HepG2 (cell line): Measurements from ENCODE around the gene RERE. TPM values are rescaled to one million over a fixed set of nuclear protein-coding genes. Genes with fewer than 3 reads are reported as not detected.

ENCODE experiments used
- ATAC-seq: fragments of 200-7000 bp; cut with Tn5 transposase; 3 replicates; pipeline ENCODE4 v1.9.1; 2020; ENCODE audit warnings: mild to moderate bottlenecking, moderate library complexity
- BruUV-seq: library from RNA; stranded (reverse); fragments of 400-500 nt; replicated peaks from 2 replicates; lab custom pipeline; 2021; lab: Mats Ljungman, UMichigan
- CTCF ChIA-PET: fragments of 300-600 bp; formaldehyde crosslinking; extraction: SDS; loops from one replicate; lab custom pipeline; 2021; ENCODE audit warnings: low total read pairs, inconsistent platforms, low intra/inter-chr PET ratio; lab: Yijun Ruan, JAX
- POLR2A ChIA-PET: fragments of 350-600 bp; sonication (Branson Sonifier 250); formaldehyde crosslinking; loops from one replicate; lab custom pipeline; 2020; ENCODE audit warnings: antibody characterized with exemption, inconsistent platforms; lab: Yijun Ruan, JAX
- DNase-seq: peaks from one replicate; pipeline ENCODE4 v3.0.0-alpha.2; 2015; ENCODE audit warnings: low spot score
- FAIRE-seq: peaks from 3 replicates; lab custom pipeline; 2011; peaks lifted over from hg19 to GRCh38; lab: Jason Lieb, UNC
- H2AFZ ChIP-seq: one replicate; pipeline ENCODE4 v1.6.1; 2011; ENCODE audit warnings: low read length, inconsistent platforms
- H3K27ac ChIP-seq: fragments of 300-600 bp; 3 replicates; pipeline ENCODE4 v1.8.0; 2011; ENCODE audit warnings: mixed run types, mild to moderate bottlenecking, mixed read lengths, low read length, inconsistent platforms; ENCODE audit not compliant: insufficient read depth; ENCODE audit errors: extremely low read length
- H3K27me3 ChIP-seq, 2 experiments: fragments of 200-600 bp in 1 of 2; 2 replicates in 1 of 2; 3 replicates in 1 of 2; pipeline versions ENCODE4 v1.6.0 to v1.8.0; 2011; ENCODE audit warnings: low read length in 2 of 2, mild to moderate bottlenecking in 2 of 2, moderate library complexity in 2 of 2, inconsistent platforms in 1 of 2; ENCODE audit not compliant: insufficient read depth in 2 of 2, control insufficient read depth in 1 of 2
- H3K36me3 ChIP-seq, 2 experiments: fragments of 200-600 bp in 1 of 2; replicated peaks in 1 of 2; 2 replicates in 1 of 2; 3 replicates in 1 of 2; pipeline versions ENCODE4 v1.5.1 to v1.8.0; 2011; ENCODE audit warnings: low read length in 2 of 2, inconsistent platforms in 1 of 2; ENCODE audit not compliant: insufficient read depth in 2 of 2, control insufficient read depth in 1 of 2
- H3K4me1 ChIP-seq: 2 replicates; pipeline ENCODE4 v1.5.1; 2012; ENCODE audit warnings: low read length, inconsistent platforms; ENCODE audit not compliant: insufficient read depth
- H3K4me2 ChIP-seq: 2 replicates; pipeline ENCODE4 v1.6.0; 2011; ENCODE audit warnings: low read depth, low read length, inconsistent platforms
- H3K4me3 ChIP-seq, 3 experiments: fragments of 200-600 bp in 1 of 3; sonication (generic), shearing (Covaris generic) in 1 of 3; replicated peaks in 1 of 3; 2 replicates each; pipeline ENCODE4 v1.5.1; 2011 to 2016; ENCODE audit warnings: low read length in 3 of 3, inconsistent platforms in 2 of 3, low read depth in 2 of 3, mild to moderate bottlenecking in 2 of 3, control low read depth in 1 of 3, mixed read lengths in 1 of 3; ENCODE audit not compliant: insufficient read depth in 1 of 3
- H3K79me2 ChIP-seq: one replicate; pipeline ENCODE4 v1.6.1; 2011; ENCODE audit warnings: low read length, inconsistent platforms; ENCODE audit not compliant: insufficient read depth
- H3K9ac ChIP-seq: 2 replicates; pipeline ENCODE4 v1.6.0; 2011; ENCODE audit warnings: mild to moderate bottlenecking, low read depth, low read length, inconsistent platforms; ENCODE audit not compliant: insufficient read depth
- H3K9me3 ChIP-seq: 2 replicates; pipeline ENCODE4 v1.5.1; 2012; ENCODE audit warnings: mild to moderate bottlenecking, low read length
- H4K20me1 ChIP-seq: 2 replicates; pipeline ENCODE4 v1.6.0; 2011; ENCODE audit warnings: inconsistent platforms, mild to moderate bottlenecking, low read length, moderate library complexity; ENCODE audit not compliant: insufficient read depth
- CEBPB ChIP-seq: IDR thresholded peaks from 2 replicates; pipeline ENCODE4 v1.6.1; 2011; ENCODE audit warnings: low read depth, low read length, improper control_type of control experiment, borderline replicate concordance
- CEBPG ChIP-seq: IDR thresholded peaks from 2 replicates; pipeline ENCODE4 v1.6.1; 2016
- ESRRA ChIP-seq: sonication (generic); formaldehyde crosslinking; IDR thresholded peaks from 2 replicates; pipeline ENCODE4 v1.5.1; 2020; ENCODE audit warnings: mild to moderate bottlenecking, low read depth, missing genetic modification reagents
- HMGA1 ChIP-seq: sonication (generic); formaldehyde crosslinking; conservative IDR thresholded peaks from 2 replicates; pipeline ENCODE4 v1.4.0; 2020; ENCODE audit warnings: missing genetic modification reagents
- JARID2 ChIP-seq: sonication (generic); formaldehyde crosslinking; IDR thresholded peaks from 2 replicates; pipeline ENCODE4 v1.8.1; 2023; ENCODE audit warnings: missing genetic modification reagents, inconsistent platforms; ENCODE audit not compliant: insufficient replicate concordance
- NCOA2 ChIP-seq: sonication (generic); formaldehyde crosslinking; IDR thresholded peaks from 2 replicates; pipeline ENCODE4 v1.8.0; 2022; ENCODE audit warnings: inconsistent platforms
- PRDM10 ChIP-seq: sonication (generic); formaldehyde crosslinking; IDR thresholded peaks from 2 replicates; pipeline ENCODE4 v1.4.0; 2020; ENCODE audit warnings: low read depth, missing genetic modification reagents
- REXO4 ChIP-seq: sonication (generic); formaldehyde crosslinking; IDR thresholded peaks from 2 replicates; pipeline ENCODE4 v1.8.0; 2022; ENCODE audit warnings: missing genetic modification reagents, mild to moderate bottlenecking, borderline replicate concordance
- SNAPC5 ChIP-seq: sonication (generic); formaldehyde crosslinking; IDR thresholded peaks from 2 replicates; pipeline ENCODE4 v1.8.1; 2023; ENCODE audit warnings: mild to moderate bottlenecking, missing genetic modification reagents, borderline replicate concordance
- TRIM22 ChIP-seq: fragments of 450-650 bp; IDR thresholded peaks from 2 replicates; pipeline ENCODE4 v1.6.1; 2017
- ZNF17 ChIP-seq: sonication (generic); formaldehyde crosslinking; IDR thresholded peaks from 2 replicates; pipeline ENCODE4 v1.5.0; 2020; ENCODE audit warnings: mild to moderate bottlenecking, missing genetic modification reagents
- ZNF337 ChIP-seq: sonication (generic); formaldehyde crosslinking; IDR thresholded peaks from 2 replicates; pipeline ENCODE4 v1.5.1; 2020; ENCODE audit warnings: missing genetic modification reagents, low read depth, mild to moderate bottlenecking, borderline replicate concordance
- ZNF414 ChIP-seq: sonication (generic); formaldehyde crosslinking; IDR thresholded peaks from 2 replicates; pipeline ENCODE4 v1.5.0; 2020; ENCODE audit warnings: missing genetic modification reagents
- WGBS: methylation state at CpG from one replicate; pipeline ENCODE4 v1.1.6; 2017; ENCODE audit warnings: low lambda C conversion rate; 5-methylcytosine and 5-hydroxymethylcytosine counted together
- in situ Hi-C: cut with HindIII; loops from 2 replicates; pipeline ENCODE4 v1.10.0; 2017; ENCODE audit warnings: low pct_unique_long_range_greater_than_20kb; ENCODE audit not compliant: extremely low pct_ligation_motif_present
- intact Hi-C: fragments of 100-400 bp; cut with micrococcal nuclease; formaldehyde crosslinking; loops from one replicate; pipeline ENCODE4 v1.10.0; 2022; ENCODE audit not compliant: unreplicated experiment
- polyA plus RNA-seq, 8 experiments: library from polyadenylated mRNA; depleted of rRNA in 3 of 8; stranded (reverse) in 7 of 8; unstranded in 1 of 8; fragments of >200 nt; fragmentation: Illumina TruSeq in 4 of 8; extraction: Trizol in 4 of 8; gene quantifications; 2 replicates each; pipeline versions ENCODE4 v1.2.1 to v1.2.3, GENCODE V29; 2011 to 2016; ENCODE audit warnings: low read depth in 4 of 8, missing spikeins in 1 of 8, mixed read lengths in 1 of 8; ENCODE audit not compliant: insufficient read depth in 1 of 8
- total RNA-seq, 5 experiments: library from RNA; depleted of rRNA; stranded (reverse); fragments of >200 nt; fragmentation: Illumina TruSeq; extraction: Trizol; gene quantifications; 2 replicates each; pipeline ENCODE4 v1.2.3, GENCODE V29; 2016; ENCODE audit warnings: low read depth in 1 of 5

The RERE gene
- total and polyA plus RNA-seq, 2 of the 13 experiments (the other 11 are each of a cell fraction or from before 2014, with no cell fraction given), result 18.3 to 21.9 TPM

- POLR2A ChIA-PET, result no interaction called here
Measured at GRCh38 chr1:8538502-8538901, 278.9 kb downstream of the RERE start.

GRCh38 chr1:8537991-8538390 is 279.4 kb downstream of the RERE start:
- Histone ChIP-seq H4K20me1 (peaks cover 13% of the 10 kb centered on the region), H3K9me3 (no peaks in the 10 kb centered on the region), H3K36me3 (peaks cover 13 to 48% of the 10 kb centered on the region in 2 experiments), H2AFZ (no peak overlapping the region), H3K27ac (no peak overlapping the region), H3K4me1 (peaks cover 26% of the 10 kb centered on the region), H3K9ac (no peak overlapping the region), H3K27me3 (no peaks in the 10 kb centered on the region)
- BruUV-seq, result no TSS peak
- DNase-seq, result no peak
- 74% methylated on average over 2 of the region's 2 CpGs for WGBS
- CTCF ChIA-PET, result no interaction called here
- intact Hi-C loops (no loop called here), in situ Hi-C loops (no loop called here)
- no peak for TF ChIP-seq TRIM22
- no peak for TF ChIP-seq ZNF17 (CRISPR knock-in tag)
- TF ChIP-seq NCOA2 (CRISPR knock-in tag), result no peak
- no peak for TF ChIP-seq HMGA1
- no peak for TF ChIP-seq ZNF414
- peak; percentile 31; the same call in 1 of the 2 replicates for TF ChIP-seq CEBPB
- peak; percentile 47; the same call in 1 of the 2 replicates for TF ChIP-seq CEBPG (CRISPR knock-in tag)
- no peak for TF ChIP-seq PRDM10
- TF ChIP-seq, all 625 proteins: peak for 2
- H3K4me2 ChIP-seq, result no peak overlapping the region
- FAIRE-seq (no peak), ATAC-seq (peak; percentile 60)
- peaks cover 5% of the 10 kb centered on the region for H3K79me2 ChIP-seq
- H3K4me3 ChIP-seq, result no peak overlapping the region
- POLR2A ChIA-PET, result no interaction called here

More at GRCh38 chr1:8538502-8538901, 278.9 kb downstream of the RERE start:
- DNase-seq, result no peak
- CTCF ChIA-PET, result no interaction called here
- FAIRE-seq, result no peak
- H2AFZ ChIP-seq, result no peak overlapping the region
- H3K27me3 ChIP-seq, result no peaks in the 10 kb centered on the region
- H3K27ac ChIP-seq, result no peak overlapping the region
- BruUV-seq, result no TSS peak
- no peak overlapping the region for H3K9ac ChIP-seq
- in situ Hi-C loops (no loop called here), intact Hi-C loops (no loop called here)
- peaks cover 13 to 43% of the 10 kb centered on the region in 2 experiments for H3K36me3 ChIP-seq
- WGBS, result 88% methylated on average over 3 of the region's 3 CpGs
- no peak overlapping the region for H3K4me2 ChIP-seq
- no peak overlapping the region for H3K4me3 ChIP-seq
- H3K9me3 ChIP-seq, result no peaks in the 10 kb centered on the region
- TF ChIP-seq ESRRA (CRISPR knock-in tag), result no peak
- no peak for TF ChIP-seq REXO4 (CRISPR knock-in tag)
- TF ChIP-seq JARID2 (CRISPR knock-in tag), result no peak
- TF ChIP-seq SNAPC5 (CRISPR knock-in tag), result no peak
- no peak for TF ChIP-seq ZNF337 (CRISPR knock-in tag)
- TF ChIP-seq, all 625 proteins: peak for 0
- Histone ChIP-seq H4K20me1 (peaks cover 13% of the 10 kb centered on the region), H3K4me1 (peaks cover 26% of the 10 kb centered on the region), H3K79me2 (peaks cover 9% of the 10 kb centered on the region)
- ATAC-seq, result no peak
